Measurements from ENCODE around the gene CASD1. TPM values are rescaled to one million over a fixed set of nuclear protein-coding genes. Genes with fewer than 3 reads are reported as not detected.

The CASD1 gene
- 9.0 TPM for polyA plus RNA-seq (2013, experiment 1 of 2; ENCODE audit: insufficient read length)
- polyA plus RNA-seq (2013, experiment 2 of 2; ENCODE audit: insufficient read length) = 9.6 TPM

DNA sequence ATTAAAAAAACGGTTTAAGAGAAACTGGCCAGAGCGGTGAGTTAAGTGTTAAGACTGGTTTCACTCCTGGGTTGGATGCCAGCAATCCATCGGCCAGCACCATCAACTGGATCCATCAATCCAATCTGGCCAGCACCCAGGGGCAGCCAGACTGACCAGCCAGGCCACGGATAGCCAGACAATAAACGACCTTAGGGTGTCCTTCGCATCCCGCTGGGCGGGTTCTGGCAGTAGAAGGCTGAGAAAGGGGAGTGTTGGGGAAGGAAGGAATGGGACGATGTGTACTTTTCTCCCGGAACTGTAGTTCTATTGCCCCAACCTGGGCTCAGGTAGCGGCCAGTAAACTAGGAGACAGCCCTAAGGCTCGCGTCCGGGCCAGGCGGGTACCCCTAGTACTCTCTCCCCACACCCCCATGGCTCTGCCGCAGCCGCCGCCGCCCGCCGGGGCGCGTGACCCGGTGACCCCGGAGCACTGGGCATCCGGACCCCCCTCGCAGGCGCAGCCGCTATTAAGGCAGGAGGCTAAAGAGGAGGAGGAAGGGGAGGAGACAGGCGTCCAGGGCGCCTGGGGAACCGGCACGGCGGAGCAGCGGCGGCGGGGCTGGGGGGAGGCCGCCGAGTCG lies at the start of gene CASD1:
Gene CASD1, plus strand, starts transcription at position 546 of the 623 bp plus-strand sequence. CDS start 276 bp downstream, outside the sequence.
- peak; percentile 50 for DNase-seq

DNA sequence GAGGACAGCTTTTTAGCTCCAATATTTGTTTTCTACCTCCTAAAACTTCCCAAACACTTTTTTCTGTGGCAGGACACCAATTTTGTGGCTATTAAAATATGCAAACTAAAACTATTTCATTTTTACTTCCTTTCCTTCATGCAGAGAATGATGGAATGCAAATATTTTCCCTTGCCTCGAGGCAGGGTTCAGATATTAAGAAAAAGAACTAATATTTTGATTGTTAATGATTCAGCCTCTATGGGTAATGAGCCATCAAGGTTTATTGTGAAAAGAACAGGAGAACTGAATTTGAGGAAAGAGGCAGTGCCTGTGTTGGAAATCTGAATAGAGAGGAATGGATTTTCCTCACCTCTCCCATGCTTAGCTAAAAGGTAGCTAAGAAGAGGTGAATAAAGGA lies 43.1 kb upstream of the CASD1 start:
- peak; percentile 23 for DNase-seq

DNA sequence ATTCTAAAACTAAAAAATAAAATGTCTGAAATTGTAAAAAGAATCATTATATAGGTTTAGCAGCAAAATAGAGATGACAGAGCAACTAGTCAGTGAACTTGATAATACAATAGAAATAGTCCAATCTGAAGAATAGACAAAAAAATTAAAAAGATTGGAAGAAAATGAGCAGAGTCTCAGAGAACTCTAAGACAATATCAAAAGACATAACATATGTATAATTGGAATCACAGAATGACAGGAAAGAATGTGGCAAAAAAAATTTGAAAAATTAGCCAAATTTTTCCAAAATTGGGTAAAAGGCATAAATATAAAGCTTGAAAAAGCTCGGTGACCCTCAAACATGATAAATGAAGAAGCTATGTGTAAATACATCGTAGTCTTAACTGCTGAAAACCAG lies 38.0 kb upstream of the CASD1 start:
- DNase-seq = no peak

DNA sequence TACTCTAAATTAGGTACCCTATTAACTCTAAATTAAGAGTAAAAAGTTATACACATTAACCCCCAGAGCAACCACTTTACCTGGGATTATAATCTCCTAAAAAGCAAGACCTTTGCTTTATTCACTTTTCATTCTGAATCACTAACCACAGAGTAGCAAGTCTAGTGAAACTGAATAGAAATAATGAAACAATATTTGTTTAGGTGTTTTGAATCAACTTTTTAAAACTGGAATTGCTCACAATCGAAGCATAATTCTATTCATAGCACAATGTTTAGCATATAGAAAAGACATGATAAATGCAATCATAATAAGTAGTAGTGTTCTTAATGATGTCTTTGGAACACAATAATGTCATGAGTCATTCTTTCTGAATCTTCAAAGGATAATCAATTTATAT lies 37.0 kb upstream of the CASD1 start:
- DNase-seq = no peak

DNA sequence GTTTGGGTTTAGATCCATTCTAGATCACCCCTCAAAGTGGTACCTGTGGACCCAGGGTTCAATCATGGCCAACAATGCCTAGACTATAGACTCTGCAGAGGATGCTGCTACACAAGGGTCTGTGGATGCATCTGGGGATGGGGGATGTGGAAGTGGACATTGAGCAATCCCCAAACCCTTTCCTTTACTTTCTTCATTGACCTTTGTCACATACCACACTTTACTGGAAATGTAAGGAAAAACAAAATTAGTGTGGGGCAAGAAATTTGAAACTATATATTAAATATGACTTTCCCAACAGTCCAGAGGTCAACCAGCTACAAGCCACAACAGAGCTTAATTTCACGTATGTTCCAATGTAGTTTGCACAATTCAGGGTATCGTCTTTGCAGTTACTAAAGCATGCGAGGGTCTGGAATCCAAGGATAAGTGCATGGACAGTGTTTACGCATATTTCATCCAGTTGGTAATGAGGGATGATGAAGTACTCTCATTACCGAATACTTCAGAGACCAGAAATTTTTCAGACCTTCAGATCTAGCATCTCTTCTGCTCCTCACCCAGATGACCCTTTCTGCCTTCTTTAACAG lies 33.3 kb upstream of the CASD1 start:
- DNase-seq = no peak

DNA sequence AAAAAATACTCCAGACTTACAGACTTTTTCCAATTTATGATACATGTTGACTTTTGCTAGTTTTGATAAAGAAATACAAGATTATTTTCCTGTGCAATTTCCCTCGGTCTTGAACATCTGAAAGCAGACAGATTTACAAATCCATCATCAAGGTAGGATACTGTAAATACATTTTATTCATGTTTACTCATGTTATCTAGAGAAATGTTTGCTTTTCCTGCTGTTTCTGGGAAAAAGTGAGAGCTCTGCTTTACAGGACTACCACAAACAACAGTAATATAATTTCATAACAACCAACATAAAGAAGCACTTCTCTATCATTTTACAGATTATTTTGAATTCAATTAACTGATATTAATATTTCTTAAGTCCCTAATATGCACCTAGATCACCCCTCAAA lies 31.7 kb upstream of the CASD1 start:
- DNase-seq = no peak

DNA sequence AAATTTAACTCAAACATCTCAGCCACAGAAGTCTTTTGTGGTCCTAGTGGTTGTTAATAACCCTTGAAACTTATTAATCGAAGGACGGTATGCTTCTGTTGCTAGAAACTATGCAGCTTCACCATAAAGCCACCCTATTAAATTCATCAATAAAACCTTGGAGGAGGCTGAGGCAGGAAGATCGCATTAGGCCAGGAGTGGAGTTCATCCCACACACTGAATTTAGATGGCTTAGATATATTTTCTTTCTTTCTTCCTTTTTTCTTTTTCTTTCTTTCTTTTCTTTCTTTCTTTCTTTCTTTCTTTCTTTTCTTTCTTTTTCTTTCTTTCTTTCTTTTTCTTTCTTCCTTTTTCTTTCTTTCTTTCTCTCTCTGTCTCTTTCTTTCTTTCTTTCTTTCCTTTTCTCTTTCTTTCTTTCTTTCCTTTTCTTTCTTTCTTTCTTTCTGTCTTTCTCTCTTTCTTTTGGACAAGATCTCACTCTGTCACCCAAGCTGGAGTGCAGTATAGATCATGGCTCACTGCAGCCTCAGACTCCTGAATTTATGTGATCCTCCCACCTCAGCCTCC lies 30.9 kb upstream of the CASD1 start:
- no peak for DNase-seq

DNA sequence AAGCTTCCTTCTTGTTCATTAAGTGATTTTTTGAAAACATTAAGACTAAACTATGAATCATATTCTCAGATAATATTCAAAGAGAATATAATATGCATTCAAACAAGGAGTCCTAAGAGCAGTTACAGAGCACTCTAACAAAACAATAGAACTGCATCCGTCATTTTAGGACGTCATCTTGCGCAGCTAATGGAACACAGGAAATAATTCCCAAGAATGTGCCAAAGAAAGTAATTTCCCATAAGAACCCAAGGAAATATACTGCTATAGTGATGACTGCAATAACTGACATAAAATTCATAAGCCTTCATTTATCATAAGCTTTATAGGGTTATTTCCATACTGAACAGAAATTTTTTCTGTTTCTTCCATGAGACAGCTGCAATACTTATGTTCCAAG lies 28.3 kb upstream of the CASD1 start:
- DNase-seq = no peak

DNA sequence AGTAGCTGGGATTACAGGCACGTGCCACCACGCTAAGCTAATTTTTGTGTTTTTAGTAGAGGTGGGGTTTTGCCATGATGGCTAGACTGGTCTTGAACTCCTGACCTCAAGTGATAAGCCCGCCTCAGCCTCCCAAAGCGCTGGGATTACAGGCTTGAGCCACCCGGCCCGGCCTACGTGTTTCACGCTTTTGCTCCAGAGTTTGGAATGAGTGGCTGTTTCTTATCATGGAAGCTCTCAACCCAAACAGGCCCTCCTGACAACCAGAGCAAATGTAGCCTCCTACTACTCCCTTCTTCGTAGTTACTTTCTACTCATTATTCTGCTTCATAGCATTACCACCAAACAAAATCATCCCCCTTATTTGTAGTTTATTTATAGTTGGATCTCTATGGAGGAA lies 26.8 kb upstream of the CASD1 start:
- DNase-seq = no peak

DNA sequence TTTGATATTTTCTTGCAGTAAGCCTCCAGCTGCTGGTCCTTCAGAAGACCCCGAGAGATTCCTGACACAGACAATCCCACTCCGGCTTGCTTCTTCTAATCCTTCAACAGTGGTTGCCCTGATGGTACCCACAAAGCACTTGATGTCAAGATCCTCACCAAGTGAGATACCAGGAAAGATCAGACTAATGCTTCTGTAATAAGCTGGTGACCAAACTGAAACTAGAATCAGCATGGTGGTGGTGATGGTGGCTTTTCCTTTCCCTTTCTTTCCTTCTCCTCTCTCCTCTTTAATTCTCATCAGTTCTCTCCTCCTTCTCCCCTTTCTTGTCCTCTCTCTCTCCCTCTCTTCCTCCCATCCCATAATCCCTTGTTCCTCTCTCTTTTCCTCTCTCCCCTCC lies 25.8 kb upstream of the CASD1 start:
- DNase-seq = no peak

DNA sequence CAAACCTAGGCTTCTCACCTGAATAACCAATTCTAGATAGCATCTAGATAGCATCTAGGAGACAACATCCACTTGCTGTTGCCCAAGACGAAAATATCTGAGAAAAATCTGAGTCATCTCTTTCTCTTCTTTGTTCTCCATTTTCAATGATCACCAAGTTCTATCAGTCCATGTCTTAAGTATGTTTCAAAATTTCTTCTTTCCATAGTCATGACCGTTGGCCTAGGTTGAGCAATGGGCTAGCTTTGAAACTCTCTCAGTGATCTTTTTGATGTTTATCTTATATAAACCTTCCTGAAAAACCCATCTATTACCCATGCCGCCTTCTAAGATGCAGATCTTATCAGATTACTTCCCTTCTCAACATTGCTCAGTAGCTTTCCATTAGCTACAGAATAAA lies 23.4 kb upstream of the CASD1 start:
- no peak for DNase-seq

DNA sequence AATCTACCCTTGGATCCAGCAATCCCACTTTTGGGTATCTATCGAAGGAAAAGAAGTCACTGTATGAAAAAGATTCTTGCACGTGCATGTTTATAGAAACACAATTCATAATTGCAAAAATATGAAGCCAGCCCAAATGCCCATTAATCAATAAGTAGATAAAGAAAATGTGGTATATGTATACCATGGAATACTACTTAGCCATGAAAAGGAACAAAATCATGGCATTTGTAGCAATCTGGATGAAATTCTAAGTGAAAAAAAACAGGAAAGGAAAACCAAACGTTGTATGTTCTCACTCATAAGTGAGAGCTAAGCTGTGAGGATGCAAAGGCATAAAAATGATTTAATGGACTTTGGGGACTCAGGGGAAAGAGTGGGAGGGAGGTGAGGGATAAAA lies 18.2 kb upstream of the CASD1 start:
- DNase-seq = no peak

DNA sequence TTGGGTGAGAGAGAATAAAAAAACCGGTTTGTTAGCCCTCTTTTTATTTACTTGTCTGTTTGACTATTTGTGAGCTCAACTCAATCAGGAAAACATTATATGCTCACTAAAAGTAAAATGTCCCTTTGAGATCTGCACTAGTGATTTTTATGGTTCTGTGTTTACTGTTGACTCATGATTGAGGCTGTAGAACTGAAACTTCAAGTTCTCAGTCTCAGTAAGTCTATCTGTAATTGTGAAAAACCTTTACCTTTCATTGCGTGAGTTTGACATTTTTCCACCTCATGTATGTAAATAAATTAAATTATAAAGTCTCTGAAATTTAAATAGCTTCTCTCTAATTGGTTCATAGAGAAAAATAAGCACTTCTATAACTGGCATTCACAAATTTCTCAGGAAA lies 17.0 kb upstream of the CASD1 start:
- DNase-seq = no peak

DNA sequence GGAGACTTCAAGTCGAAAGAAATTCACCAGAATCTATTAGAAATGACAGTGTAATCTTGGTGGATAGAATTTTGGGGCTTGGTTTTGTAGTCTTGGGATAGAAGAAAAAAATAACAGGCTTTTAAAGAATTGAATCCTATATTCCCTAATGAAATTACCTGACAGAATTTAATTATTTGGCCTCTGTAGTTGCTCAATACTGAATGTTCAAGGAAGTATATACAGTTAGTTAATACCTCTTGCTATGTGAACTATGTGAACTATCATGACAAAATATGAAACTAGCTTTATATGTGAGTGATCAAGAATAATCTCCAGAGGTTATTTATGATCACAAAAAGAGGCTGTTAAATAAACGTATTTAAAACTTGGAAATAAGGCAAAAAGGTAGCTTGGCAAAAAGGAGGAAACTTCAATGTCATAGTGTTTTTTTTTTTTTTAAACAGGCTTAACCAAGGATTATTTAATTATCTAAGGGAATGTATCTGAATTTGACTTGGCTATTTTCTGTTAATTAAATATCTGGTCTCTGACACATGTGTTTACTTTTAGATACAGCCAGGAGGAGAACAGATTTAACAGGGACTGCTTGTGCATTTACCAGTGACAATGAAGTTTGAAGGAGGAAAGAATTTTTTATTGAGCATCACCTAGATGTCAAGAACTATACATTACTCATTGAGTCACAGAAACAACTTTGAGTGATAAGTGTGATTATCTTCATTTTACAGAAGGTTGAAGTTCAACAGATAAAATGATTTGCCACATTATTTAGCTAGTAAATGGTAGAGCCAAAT lies 11.5 kb upstream of the CASD1 start:
- no peak for DNase-seq

DNA sequence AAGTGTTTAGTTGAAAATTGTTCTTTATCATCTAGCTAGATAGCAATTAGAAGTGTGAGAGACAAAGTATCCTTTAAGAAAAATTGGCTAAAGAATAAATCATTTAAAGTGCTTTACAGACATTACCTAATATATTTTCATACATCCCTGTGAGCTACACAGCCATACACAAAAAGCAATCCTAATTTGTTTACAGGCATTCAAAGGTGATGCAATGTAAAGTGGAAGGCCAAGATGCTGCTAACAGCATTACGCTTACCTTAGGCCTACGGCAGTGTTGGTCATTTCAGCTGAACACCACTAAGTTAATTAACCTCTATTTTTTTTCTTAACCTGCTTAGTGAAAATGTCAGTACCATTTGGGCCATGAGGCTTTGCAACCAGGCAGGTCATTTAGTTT lies 10.7 kb upstream of the CASD1 start:
- no peak for DNase-seq

DNA sequence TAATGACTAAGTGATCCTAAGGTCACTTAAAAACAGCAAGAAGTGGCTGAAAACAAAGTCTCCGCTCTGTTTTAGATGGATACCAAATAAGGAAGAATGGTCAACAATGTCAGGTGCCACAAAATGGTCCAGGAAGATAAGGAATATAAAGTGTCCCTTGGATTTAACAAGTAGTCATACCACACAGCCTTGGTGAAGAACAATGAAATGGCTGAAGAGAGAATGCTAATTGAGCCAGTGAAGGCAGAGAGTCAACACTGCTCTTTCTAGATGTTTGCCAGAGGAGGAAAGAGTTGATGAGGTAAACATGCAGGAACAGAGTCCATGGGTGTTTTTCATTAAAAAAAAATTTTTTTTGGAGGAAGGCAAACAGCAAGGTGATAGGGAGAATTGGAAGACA lies 2.1 kb upstream of the CASD1 start:
- DNase-seq = no peak

DNA sequence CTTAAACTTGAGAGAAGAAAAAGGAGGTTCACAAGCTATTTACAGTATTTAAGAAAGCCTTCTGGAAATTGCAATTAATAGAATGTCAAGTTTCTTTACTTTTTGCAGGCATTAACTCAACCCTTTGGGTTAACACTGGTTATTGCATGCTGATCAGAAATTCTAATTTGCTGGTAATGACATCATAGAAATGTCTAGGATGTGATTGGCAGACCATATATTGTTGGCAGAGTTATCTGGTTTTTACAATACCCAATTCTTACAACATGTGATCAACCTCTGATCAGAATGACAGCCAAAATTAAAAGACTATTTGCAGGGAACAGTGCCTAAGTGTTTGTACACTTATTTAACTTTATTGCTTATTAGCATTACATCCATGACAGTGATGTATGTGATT lies 1.6 kb upstream of the CASD1 start:
- DNase-seq = no peak

DNA sequence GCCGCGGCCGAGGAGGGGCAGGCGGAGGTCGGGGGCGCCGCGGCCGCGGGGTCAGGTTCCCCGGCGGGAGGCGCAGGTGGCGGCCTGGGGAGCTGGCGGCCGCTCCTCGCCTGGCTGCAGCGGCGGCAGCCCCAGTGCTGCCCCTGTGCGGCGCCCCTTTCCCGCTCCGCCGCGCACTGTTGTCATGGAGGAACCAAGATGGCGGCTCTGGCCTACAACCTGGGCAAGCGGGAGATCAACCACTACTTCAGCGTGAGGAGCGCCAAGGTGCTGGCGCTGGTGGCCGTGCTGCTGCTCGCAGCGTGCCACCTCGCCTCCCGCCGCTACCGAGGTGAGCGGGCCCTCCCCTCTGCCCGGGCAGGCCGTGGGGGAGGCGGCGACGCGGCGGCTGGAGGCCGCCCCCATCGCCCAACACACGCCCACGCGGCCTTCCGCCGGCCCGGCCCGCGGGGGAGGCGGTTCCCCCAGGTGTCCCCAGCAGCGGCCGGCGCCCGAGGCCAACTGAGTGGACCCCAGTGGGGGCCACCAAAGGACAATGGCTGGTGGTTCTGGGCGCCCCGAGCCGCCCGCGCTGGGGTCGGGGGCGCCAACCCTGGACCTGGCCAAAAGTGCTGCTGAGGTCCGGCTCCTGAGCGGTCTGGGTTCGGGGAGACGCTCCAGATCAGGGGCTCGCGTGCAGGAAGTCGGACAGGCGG lies 425 bp downstream of the CASD1 start:
- peak; percentile 70 for DNase-seq

DNA sequence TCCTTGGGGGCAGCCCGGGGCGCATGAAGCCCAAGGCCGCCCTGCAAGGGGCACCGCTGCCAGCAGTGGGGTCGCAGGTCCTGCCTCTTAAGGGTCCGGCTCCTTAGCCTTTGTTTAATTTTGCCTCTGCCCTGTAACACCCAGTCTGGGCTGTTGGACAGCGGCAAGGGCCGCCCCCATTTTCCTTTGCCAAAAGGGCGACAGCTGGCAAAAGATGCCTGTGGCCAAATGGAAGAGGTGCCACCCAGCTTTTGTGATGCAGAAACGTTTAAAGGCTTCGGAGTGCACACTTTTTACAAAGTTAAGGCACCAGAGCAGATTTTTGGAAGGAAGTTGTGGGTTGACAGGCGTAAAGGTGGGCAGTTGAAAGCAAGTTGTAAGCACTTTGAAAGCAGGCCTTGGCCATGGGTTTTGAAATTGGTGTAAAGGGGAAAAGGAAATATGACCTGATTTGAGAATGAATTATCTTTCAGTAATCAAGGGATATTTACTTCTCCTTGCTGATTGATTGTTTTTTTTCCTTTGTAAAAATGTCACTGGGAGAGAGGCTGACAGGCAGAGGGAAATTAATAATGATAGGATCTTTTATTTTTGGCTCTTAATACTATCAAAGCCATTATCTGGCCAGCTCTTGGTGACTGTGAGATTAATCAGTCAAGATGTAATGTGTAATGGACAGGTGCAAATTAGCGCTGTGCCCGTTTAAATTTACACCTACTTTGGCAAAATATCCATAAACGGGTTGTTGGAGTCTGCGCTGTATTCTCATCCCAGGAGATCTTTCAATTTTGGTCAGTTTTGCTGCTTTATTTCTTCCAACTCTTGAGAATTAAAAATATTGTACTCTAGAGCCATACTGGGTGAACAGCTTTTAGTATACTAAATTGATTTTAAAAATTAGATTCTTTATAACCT lies 1.2 kb downstream of the CASD1 start:
- peak; percentile 35 for DNase-seq

DNA sequence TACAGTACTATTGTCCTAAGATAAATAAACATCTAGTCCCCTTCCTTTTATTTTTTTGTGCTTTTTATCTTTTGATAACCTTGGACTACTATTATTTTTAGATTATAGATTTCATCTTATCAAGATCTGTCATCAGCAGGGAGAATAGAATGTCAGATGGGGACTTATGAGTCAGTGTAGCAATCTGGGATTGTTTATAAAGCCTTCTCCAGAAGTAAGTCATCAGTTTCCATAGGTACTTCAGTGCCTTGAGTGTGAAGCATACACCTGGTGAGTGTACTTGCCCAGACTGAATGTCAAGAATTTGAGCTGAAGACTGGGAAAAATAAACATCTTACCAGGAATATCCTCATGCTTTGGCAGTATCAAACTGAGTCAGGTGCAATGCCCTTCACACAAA lies 2.1 kb downstream of the CASD1 start:
- no peak for DNase-seq

DNA sequence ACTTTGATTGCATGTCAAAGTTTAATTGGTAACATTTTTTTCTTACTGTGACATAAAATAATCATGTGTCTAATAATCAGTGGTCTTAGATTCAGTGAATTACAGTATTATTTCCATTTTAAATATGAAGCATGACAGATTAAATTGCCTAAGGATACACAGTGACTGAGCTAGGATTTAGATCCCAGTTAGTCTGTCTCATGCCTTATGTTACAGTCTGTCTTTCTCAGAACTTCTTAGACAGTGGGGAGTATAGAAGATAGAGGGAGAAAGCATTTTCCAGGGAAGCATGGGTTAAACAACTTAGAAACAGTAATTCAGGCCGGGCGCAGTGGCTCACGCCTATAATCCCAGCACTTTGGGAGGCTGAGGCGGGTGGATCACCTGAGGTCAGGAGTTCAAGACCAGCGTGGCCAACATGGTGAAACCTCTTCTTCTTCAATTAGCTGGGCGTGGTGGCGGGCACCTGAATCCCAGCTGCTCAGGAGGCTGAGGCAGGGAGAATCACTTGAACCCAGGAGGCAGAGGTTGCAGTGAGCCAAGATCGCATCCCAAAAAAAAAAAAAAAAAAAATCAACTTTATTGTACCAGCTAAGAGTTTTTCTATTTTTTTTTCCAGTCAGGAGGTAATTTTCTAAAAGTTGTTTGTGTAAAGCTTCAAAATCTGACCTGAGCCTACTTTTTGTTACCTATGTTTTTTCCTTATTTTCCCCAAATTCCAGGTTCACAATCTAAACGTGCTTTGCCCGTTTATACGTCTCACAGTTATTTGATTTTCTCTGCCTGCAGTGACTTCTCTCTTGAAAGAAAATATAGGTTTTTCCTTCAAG lies 3.3 kb downstream of the CASD1 start:
- DNase-seq = no peak

Measured in fibroblast of skin of back (primary cell).